Nasal cavity respiratory epithelium epithelial cell of viscerocranial mucosa (primary cell): ENCODE data around the gene CHRDL2. TPM values are rescaled to one million over a fixed set of nuclear protein-coding genes. Genes with fewer than 3 reads are reported as not detected.

ENCODE experiments used
- total RNA-seq: library from RNA; depleted of rRNA; stranded (reverse); fragments of >200 nt; gene quantifications from 2 replicates; pipeline ENCODE4 v1.2.3, GENCODE V29; 2014

CHRDL2 gene
- total RNA-seq = not detected in 2 replicates

DNA sequence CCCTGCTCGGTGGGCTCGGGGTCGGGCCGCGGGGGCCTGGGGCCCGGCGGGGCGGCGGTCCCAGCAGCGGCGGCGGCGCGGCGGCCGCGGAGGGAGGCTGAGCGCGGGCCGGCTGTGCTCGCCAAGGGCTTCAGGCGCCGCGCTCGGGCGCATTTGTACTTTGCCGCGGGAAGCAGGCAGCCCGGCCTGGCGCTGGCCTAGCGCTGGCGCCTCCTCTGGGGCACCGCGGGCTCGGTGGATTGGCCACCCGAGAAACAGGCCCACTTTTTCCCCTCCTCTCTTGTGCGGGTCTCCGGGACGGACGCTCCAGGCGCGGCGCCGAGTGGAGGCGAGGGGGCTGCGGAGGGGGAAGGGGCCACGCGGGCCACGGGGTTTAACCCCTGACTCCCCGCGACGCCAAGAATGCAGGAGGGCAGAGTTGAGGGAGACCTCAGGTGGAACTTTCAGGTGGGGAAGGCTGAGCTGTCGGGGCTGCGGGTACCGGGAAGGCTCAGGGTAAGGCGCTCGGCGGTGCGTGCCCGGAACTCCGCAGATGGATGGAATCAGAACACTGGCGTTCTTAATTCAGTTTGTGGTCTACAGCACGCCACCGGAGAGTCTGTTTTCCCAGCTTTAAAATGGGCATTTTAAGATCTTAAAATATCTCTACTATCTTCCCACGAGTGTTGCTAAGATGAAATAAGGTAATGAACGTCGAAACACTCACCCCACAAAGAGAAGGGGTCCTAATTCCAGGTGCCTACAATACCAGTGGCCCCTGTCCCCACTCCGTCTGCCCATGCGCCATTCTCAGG lies at the start of gene CHRDL2:
CHRDL2 (minus strand) TSS at position 126 of the 794 bp plus-strand sequence. CDS start 538 bp downstream, outside the sequence.

DNA sequence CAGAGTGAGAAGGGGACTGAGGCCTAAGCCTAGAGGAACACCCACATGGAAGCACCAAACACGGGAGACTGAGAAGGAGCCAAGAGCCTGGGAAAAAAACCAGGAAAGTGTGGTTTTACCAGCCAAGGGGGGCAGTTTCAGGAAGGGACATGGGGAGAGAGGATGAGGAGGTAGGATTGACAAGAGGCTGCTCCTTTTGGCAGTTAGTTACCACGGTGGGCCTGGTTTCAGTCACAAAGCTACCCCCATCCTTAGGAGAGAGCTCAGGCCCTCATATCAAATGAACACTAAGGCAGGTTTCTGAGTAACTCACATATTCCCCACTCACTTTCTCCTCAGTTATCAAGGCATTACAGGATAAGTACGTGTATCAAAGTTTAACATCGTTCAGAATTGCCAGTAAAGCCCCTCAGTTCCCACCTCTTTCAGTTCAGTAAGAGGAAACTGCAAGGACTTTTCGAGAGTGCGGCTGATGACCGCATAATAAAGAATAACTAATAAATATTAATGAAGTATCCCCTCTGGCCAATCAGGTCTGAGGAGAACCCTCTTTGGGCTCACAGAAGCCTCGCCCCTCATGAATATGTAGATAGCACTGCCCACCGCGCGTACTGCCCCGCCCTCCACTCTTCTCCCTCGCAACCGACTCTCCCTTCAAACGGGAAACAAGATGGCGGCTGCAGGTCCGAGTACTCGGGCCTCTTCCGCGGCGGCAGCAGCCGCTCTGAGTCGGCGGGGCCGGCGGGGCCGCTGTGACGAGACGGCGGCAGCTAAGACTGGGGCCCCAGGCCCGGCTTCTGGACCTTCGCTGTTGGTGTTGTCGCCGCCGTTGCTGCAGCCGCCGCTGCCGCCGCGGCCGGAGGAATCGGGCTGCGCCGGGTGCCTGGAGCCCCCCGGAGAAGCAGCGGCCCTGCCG lies 17.2 kb upstream of the CHRDL2 start, which contains the start of gene RNF169:
RNF169 (plus strand) TSS at position 639 of the 916 bp plus-strand sequence; CDS start at position 671, 32 bp downstream.

Other genes with a start within 250 kb of the CHRDL2 start
- 1.7 and 1.9 TPM in 2 replicates for gene LIPT2, start 237.7 kb downstream of the CHRDL2 start, total RNA-seq
- gene POLD3, start 138.8 kb downstream of the CHRDL2 start, total RNA-seq = 7.9 and 11.7 TPM in 2 replicates
- 17.4 and 22.1 TPM in 2 replicates for gene RNF169, start 17.4 kb upstream of the CHRDL2 start, total RNA-seq
- gene XRRA1, start 217.7 kb upstream of the CHRDL2 start, total RNA-seq = 7.9 and 10.7 TPM in 2 replicates
- 35.9 and 39.8 TPM in 2 replicates for gene SPCS2, start 217.8 kb upstream of the CHRDL2 start, total RNA-seq